HG03565 (cell line): ENCODE results near the gene SC5D.
A peak's percentile ranks its signal among the peaks of the same experiment; 100 is the strongest.

Source experiments
- ATAC-seq: cut with Tn5 transposase; IDR thresholded peaks from one replicate; pipeline ENCODE4 v1.9.1; 2021; ENCODE audit warnings: mild to moderate bottlenecking, moderate library complexity; ENCODE audit not compliant: unreplicated experiment

The SC5D gene

GRCh38 chr11:121328176-121328966 is 35.8 kb downstream of the SC5D start:
- no peak for ATAC-seq

GRCh38 chr11:121328967-121329679 is 36.6 kb downstream of the SC5D start:
- ATAC-seq = no peak

- ATAC-seq = no peak
These were observed 37.3 kb downstream of the SC5D start for GRCh38 chr11:121329781-121330395.

GRCh38 chr11:121330614-121331435 is 38.3 kb downstream of the SC5D start:
- no peak for ATAC-seq

GRCh38 chr11:121334973-121335710 is 42.6 kb downstream of the SC5D start:
- no peak for ATAC-seq

- ATAC-seq = no peak
These were observed 43.8 kb downstream of the SC5D start for GRCh38 chr11:121336279-121336937.

- peak; percentile 45 for ATAC-seq
These were observed 44.5 kb downstream of the SC5D start for GRCh38 chr11:121337078-121337477.

GRCh38 chr11:121337740-121338272 is 45.2 kb downstream of the SC5D start:
- no peak for ATAC-seq

GRCh38 chr11:121338536-121338935 is 46.0 kb downstream of the SC5D start:
- ATAC-seq = no peak

- no peak for ATAC-seq
These were observed 47.5 kb downstream of the SC5D start for GRCh38 chr11:121340032-121340580.

- ATAC-seq = no peak
These were observed 49.0 kb downstream of the SC5D start for GRCh38 chr11:121341609-121342008.

GRCh38 chr11:121344824-121345223 is 52.3 kb downstream of the SC5D start:
- ATAC-seq = no peak

- ATAC-seq = no peak
These were observed 54.5 kb downstream of the SC5D start for GRCh38 chr11:121347094-121347493.

GRCh38 chr11:121347813-121348212 is 55.2 kb downstream of the SC5D start:
- ATAC-seq = no peak

- ATAC-seq = no peak
These were observed 55.8 kb downstream of the SC5D start for GRCh38 chr11:121348220-121348875.

GRCh38 chr11:121349790-121350189 is 57.2 kb downstream of the SC5D start:
- ATAC-seq = no peak

- ATAC-seq = no peak
These were observed 57.9 kb downstream of the SC5D start for GRCh38 chr11:121350314-121351082.

- no peak for ATAC-seq
These were observed 58.6 kb downstream of the SC5D start for GRCh38 chr11:121351083-121351630.
